ENCODE data around the gene AOAH. TPM values are rescaled to one million over a fixed set of nuclear protein-coding genes. Genes with fewer than 3 reads are reported as not detected.

The AOAH gene, protein sequence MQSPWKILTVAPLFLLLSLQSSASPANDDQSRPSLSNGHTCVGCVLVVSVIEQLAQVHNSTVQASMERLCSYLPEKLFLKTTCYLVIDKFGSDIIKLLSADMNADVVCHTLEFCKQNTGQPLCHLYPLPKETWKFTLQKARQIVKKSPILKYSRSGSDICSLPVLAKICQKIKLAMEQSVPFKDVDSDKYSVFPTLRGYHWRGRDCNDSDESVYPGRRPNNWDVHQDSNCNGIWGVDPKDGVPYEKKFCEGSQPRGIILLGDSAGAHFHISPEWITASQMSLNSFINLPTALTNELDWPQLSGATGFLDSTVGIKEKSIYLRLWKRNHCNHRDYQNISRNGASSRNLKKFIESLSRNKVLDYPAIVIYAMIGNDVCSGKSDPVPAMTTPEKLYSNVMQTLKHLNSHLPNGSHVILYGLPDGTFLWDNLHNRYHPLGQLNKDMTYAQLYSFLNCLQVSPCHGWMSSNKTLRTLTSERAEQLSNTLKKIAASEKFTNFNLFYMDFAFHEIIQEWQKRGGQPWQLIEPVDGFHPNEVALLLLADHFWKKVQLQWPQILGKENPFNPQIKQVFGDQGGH
- not detected in 2 replicates for total RNA-seq (2011; cell fraction: chromatin; rRNA removed; ENCODE audit: low replicate concordance)
- not detected in 2 replicates for total RNA-seq (2011; cell fraction: nucleolus; rRNA removed)
- total RNA-seq (2011; cell fraction: nucleoplasm; rRNA removed): not detected in 2 replicates
- total RNA-seq (2014; rRNA removed) (not detected in 2 replicates), total RNA-seq (2014; rRNA removed; fragmentation: Illumina TruSeq; extraction: Trizol) (not detected in 2 replicates), total RNA-seq (2015; rRNA removed; fragmentation: Illumina TruSeq; extraction: Trizol) (not detected in 2 replicates), total RNA-seq (2021) (0.18 TPM in 1 of 2 replicates, not detected in the other), polyA plus RNA-seq (2011; rRNA removed) (not detected in 2 replicates), polyA plus RNA-seq (2014; fragmentation: Illumina TruSeq; extraction: Trizol) (not detected in 2 replicates), polyA plus RNA-seq (2014; fragmentation: Nextera tagmentation; extraction: Ambion mirVana) (not detected), polyA plus RNA-seq (2014; rRNA removed) (not detected in 2 replicates), polyA minus RNA-seq (2011; rRNA and poly(A)+ RNA removed) (not detected in 2 replicates), Bru-seq, nascent RNA (percentile 3 among the genes with signal in this experiment), BruChase-seq, experiment 1, labeled RNA remaining after a 2-hour chase (percentile 2 among the genes with signal in this experiment), BruChase-seq, experiment 2, labeled RNA remaining after a 6-hour chase (percentile 4 among the genes with signal in this experiment)
- polyA plus RNA-seq (2011; cell fraction: cytosol; rRNA removed): not detected in 2 replicates
- polyA plus RNA-seq (2011; cell fraction: nucleus; rRNA removed): not detected in 2 replicates
- polyA plus RNA-seq (2012): not detected in 2 replicates
- polyA minus RNA-seq (2011; cell fraction: cytosol; rRNA and poly(A)+ RNA removed): not detected in 2 replicates
- not detected in 2 replicates for polyA minus RNA-seq (2011; cell fraction: nucleus; rRNA and poly(A)+ RNA removed)
- long read RNA-seq, experiment 1, partial matches to known transcripts: 0 of 1 reads
- long read RNA-seq, experiment 1, other reads (novel, unspliced or antisense): 1 of 1 reads
- long read RNA-seq, experiment 2: 0 reads
- long read RNA-seq, experiment 3: 0 reads

DNA sequence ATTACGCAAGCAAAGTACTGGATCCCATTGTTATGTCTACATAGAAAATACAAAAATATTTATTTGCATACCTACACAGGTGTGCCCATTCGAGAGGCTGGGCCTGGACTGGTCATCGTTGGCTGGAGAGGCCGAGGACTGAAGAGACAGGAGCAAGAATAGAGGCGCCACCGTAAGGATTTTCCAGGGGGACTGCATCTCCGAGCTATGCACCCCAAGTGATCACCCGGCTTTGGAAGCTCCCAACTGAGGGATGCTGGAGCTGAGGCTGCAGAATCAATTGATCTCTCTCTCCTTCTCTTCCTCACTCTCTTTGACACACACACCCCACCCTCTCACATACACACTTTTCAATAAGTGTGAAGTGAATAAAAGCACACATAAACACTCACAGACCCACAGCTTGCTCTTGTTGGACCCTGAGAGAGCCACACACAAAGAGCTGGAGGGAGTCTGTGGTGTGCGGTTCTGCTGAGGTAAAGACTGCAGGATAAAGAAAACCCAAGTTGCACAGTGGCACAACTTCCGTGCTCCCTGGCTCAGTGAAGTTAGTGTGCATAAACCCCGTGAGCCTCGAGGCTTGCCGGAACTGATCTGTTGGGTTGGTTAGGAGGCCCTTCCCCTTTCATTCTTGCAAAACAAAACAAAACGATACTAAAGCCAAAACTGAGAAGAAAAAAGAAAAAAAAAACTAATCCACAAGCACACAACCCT is at the start of gene AOAH:
TSS of gene AOAH (minus strand) at position 544 of the 714 bp plus-strand sequence. CDS start at position 198, 346 bp downstream.
- BruUV-seq (replicated peaks): no TSS peak
- ChIA-PET POLR2A (interaction anchor here (0.7 kb wide), 1 partner anchor 85 kb away, joined by 4 read pairs; no protein-coding TSS in a partner anchor), CTCF (ENCODE audit: low intra/inter-chr PET ratio) (no interaction called here)
- H3K4me3 ChIP-seq: no peak within 1 kb of the TSS
- WGBS (ENCODE audit: insufficient coverage, low coverage, missing lambda C conversion rate): 0% methylated on average over 14 of the region's 14 CpGs
- no peaks in the 10 kb centered on the region for H4K20me1 ChIP-seq (replicated peaks; ENCODE audit: control insufficient read depth, insufficient read depth, low read length)
- intact Hi-C loops (cut with micrococcal nuclease): no loop called here
- H3K27ac ChIP-seq (ENCODE audit: extremely low read depth, low read depth, low read length): no peak within 1 kb of the TSS
- H2AFZ ChIP-seq (ENCODE audit: low read depth, low read length): no peak within 1 kb of the TSS
- H3K36me3 ChIP-seq (ENCODE audit: control insufficient read depth, insufficient read depth, low read length): no peaks in the 10 kb centered on the region
- H3K79me2 ChIP-seq (ENCODE audit: control insufficient read depth, insufficient read depth, low read length): no peaks in the 10 kb centered on the region
- H3K9ac ChIP-seq (ENCODE audit: insufficient read depth in 1 of 2, low read depth in 2 of 2, low read length in 2 of 2): no peak within 1 kb of the TSS
- ATAC-seq (no peak), DNase-seq (ENCODE audit: extremely low read depth in 1 of 4, low spot score in 3 of 4) (no peak), FAIRE-seq (no peak)
- no peaks in the 10 kb centered on the region for H3K9me1 ChIP-seq (ENCODE audit: control insufficient read depth, insufficient read depth, low read length)
- in situ Hi-C loops (cut with MboI): no loop called here
- peaks cover 0 to 10% of the 10 kb centered on the region in 2 experiments; a peak in 3 of 5 replicates for H3K27me3 ChIP-seq (ENCODE audit: control insufficient read depth in 2 of 2, insufficient read depth in 2 of 2, low read length in 2 of 2)
- TF ChIP-seq, protein P1, sequence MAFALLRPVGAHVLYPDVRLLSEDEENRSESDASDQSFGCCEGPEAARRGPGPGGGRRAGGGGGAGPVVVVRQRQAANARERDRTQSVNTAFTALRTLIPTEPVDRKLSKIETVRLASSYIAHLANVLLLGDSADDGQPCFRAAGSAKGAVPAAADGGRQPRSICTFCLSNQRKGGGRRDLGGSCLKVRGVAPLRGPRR (CRISPR knock-in tag; IDR thresholded peaks at IDR 0.05): no peak
- no peaks in the 10 kb centered on the region for H3K4me1 ChIP-seq (replicated peaks in 1 of 2; ENCODE audit: control insufficient read depth in 2 of 2, insufficient read depth in 2 of 2, low read length in 2 of 2)
- no peak within 1 kb of the TSS for H3K4me2 ChIP-seq (ENCODE audit: insufficient read depth, low read length)
- H3K9me3 ChIP-seq (replicated peaks; ENCODE audit: control insufficient read depth, insufficient read depth, low read depth, low read length): no peaks in the 10 kb centered on the region
